ENCODE data around the gene RASEF.

- TF ChIP-seq SREBF2 (IDR thresholded peaks at IDR 0.05) (no peak), JUN (IDR thresholded peaks at IDR 0.05) (peak; percentile 67 to 68; a peak in 3 of 5 replicates)
Measured at GRCh38 chr9:83027153-83027891, 35.6 kb downstream of the RASEF start.
